HepG2 (cell line): ENCODE measurements around the gene SEBOX. TPM values are rescaled to one million over a fixed set of nuclear protein-coding genes. Genes with fewer than 3 reads are reported as not detected.

ENCODE experiments used
- ATAC-seq: fragments of 200-7000 bp; cut with Tn5 transposase; 3 replicates; pipeline ENCODE4 v1.9.1; 2020; ENCODE audit warnings: mild to moderate bottlenecking, moderate library complexity
- BruUV-seq: library from RNA; stranded (reverse); fragments of 400-500 nt; replicated peaks from 2 replicates; lab custom pipeline; 2021; lab: Mats Ljungman, UMichigan
- CTCF ChIA-PET: fragments of 300-600 bp; formaldehyde crosslinking; extraction: SDS; loops from one replicate; lab custom pipeline; 2021; ENCODE audit warnings: low total read pairs, inconsistent platforms, low intra/inter-chr PET ratio; lab: Yijun Ruan, JAX
- POLR2A ChIA-PET: fragments of 350-600 bp; sonication (Branson Sonifier 250); formaldehyde crosslinking; loops from one replicate; lab custom pipeline; 2020; ENCODE audit warnings: antibody characterized with exemption, inconsistent platforms; lab: Yijun Ruan, JAX
- DNase-seq: peaks from one replicate; pipeline ENCODE4 v3.0.0-alpha.2; 2015; ENCODE audit warnings: low spot score
- FAIRE-seq: peaks from 3 replicates; lab custom pipeline; 2011; peaks lifted over from hg19 to GRCh38; lab: Jason Lieb, UNC
- H2AFZ ChIP-seq: one replicate; pipeline ENCODE4 v1.6.1; 2011; ENCODE audit warnings: low read length, inconsistent platforms
- H3K27ac ChIP-seq: fragments of 300-600 bp; 3 replicates; pipeline ENCODE4 v1.8.0; 2011; ENCODE audit warnings: mixed run types, mild to moderate bottlenecking, mixed read lengths, low read length, inconsistent platforms; ENCODE audit not compliant: insufficient read depth; ENCODE audit errors: extremely low read length
- H3K27me3 ChIP-seq, 2 experiments: fragments of 200-600 bp in 1 of 2; 2 replicates in 1 of 2; 3 replicates in 1 of 2; pipeline versions ENCODE4 v1.6.0 to v1.8.0; 2011; ENCODE audit warnings: low read length in 2 of 2, mild to moderate bottlenecking in 2 of 2, moderate library complexity in 2 of 2, inconsistent platforms in 1 of 2; ENCODE audit not compliant: insufficient read depth in 2 of 2, control insufficient read depth in 1 of 2
- H3K36me3 ChIP-seq, 2 experiments: fragments of 200-600 bp in 1 of 2; replicated peaks in 1 of 2; 2 replicates in 1 of 2; 3 replicates in 1 of 2; pipeline versions ENCODE4 v1.5.1 to v1.8.0; 2011; ENCODE audit warnings: low read length in 2 of 2, inconsistent platforms in 1 of 2; ENCODE audit not compliant: insufficient read depth in 2 of 2, control insufficient read depth in 1 of 2
- H3K4me1 ChIP-seq: 2 replicates; pipeline ENCODE4 v1.5.1; 2012; ENCODE audit warnings: low read length, inconsistent platforms; ENCODE audit not compliant: insufficient read depth
- H3K4me2 ChIP-seq: 2 replicates; pipeline ENCODE4 v1.6.0; 2011; ENCODE audit warnings: low read depth, low read length, inconsistent platforms
- H3K4me3 ChIP-seq, 3 experiments: fragments of 200-600 bp in 1 of 3; sonication (generic), shearing (Covaris generic) in 1 of 3; replicated peaks in 1 of 3; 2 replicates each; pipeline ENCODE4 v1.5.1; 2011 to 2016; ENCODE audit warnings: low read length in 3 of 3, inconsistent platforms in 2 of 3, low read depth in 2 of 3, mild to moderate bottlenecking in 2 of 3, control low read depth in 1 of 3, mixed read lengths in 1 of 3; ENCODE audit not compliant: insufficient read depth in 1 of 3
- H3K79me2 ChIP-seq: one replicate; pipeline ENCODE4 v1.6.1; 2011; ENCODE audit warnings: low read length, inconsistent platforms; ENCODE audit not compliant: insufficient read depth
- H3K9ac ChIP-seq: 2 replicates; pipeline ENCODE4 v1.6.0; 2011; ENCODE audit warnings: mild to moderate bottlenecking, low read depth, low read length, inconsistent platforms; ENCODE audit not compliant: insufficient read depth
- H3K9me3 ChIP-seq: 2 replicates; pipeline ENCODE4 v1.5.1; 2012; ENCODE audit warnings: mild to moderate bottlenecking, low read length
- H4K20me1 ChIP-seq: 2 replicates; pipeline ENCODE4 v1.6.0; 2011; ENCODE audit warnings: inconsistent platforms, mild to moderate bottlenecking, low read length, moderate library complexity; ENCODE audit not compliant: insufficient read depth
- CAMTA2 ChIP-seq: sonication (generic); formaldehyde crosslinking; IDR thresholded peaks from 2 replicates; pipeline ENCODE4 v1.4.0; 2020; ENCODE audit warnings: mild to moderate bottlenecking, missing genetic modification reagents, borderline replicate concordance
- IKZF5 ChIP-seq: IDR thresholded peaks from 2 replicates; pipeline ENCODE4 v1.6.1; 2018; ENCODE audit warnings: missing genetic modification reagents, mild to moderate bottlenecking, missing compliant biosample characterization
- PHF20 ChIP-seq: sonication (generic); formaldehyde crosslinking; IDR thresholded peaks from 2 replicates; pipeline ENCODE4 v1.5.0; 2020; ENCODE audit warnings: mild to moderate bottlenecking, missing genetic modification reagents
- SETDB1 ChIP-seq: sonication (generic); formaldehyde crosslinking; IDR thresholded peaks from 2 replicates; pipeline ENCODE4 v1.5.1; 2020; ENCODE audit warnings: missing genetic modification reagents, mild to moderate bottlenecking, borderline replicate concordance
- SMC3 ChIP-seq: IDR thresholded peaks from 2 replicates; pipeline ENCODE4 v1.6.1; 2011; ENCODE audit warnings: low read length, improper control_type of control experiment
- TBP ChIP-seq: sonication (generic); formaldehyde crosslinking; IDR thresholded peaks from 2 replicates; pipeline ENCODE4 v1.5.0; 2020; ENCODE audit warnings: missing genetic modification reagents
- TEF ChIP-seq: sonication (generic); formaldehyde crosslinking; IDR thresholded peaks from 2 replicates; pipeline ENCODE4 v1.5.0; 2020; ENCODE audit warnings: missing genetic modification reagents
- TFAP4 ChIP-seq: sonication (generic); IDR thresholded peaks from 2 replicates; pipeline ENCODE4 v1.6.1; 2016; ENCODE audit warnings: low read depth, borderline replicate concordance
- THAP7 ChIP-seq: sonication (generic); formaldehyde crosslinking; IDR thresholded peaks from 2 replicates; pipeline ENCODE4 v1.8.1; 2023; ENCODE audit warnings: mild to moderate bottlenecking, missing genetic modification reagents
- ZC3H13 ChIP-seq: sonication (generic); formaldehyde crosslinking; IDR thresholded peaks from 2 replicates; pipeline ENCODE4 v1.8.1; 2023; ENCODE audit warnings: mild to moderate bottlenecking, missing genetic modification reagents, moderate library complexity
- ZNF280B ChIP-seq: sonication (generic); formaldehyde crosslinking; IDR thresholded peaks from 2 replicates; pipeline ENCODE4 v1.5.0; 2020; ENCODE audit warnings: missing genetic modification reagents, mild to moderate bottlenecking, borderline replicate concordance
- ZNF512 ChIP-seq: sonication (generic); formaldehyde crosslinking; IDR thresholded peaks from 2 replicates; pipeline ENCODE4 v1.4.0; 2020; ENCODE audit warnings: mild to moderate bottlenecking, missing genetic modification reagents
- ZNF574 ChIP-seq: sonication (generic); formaldehyde crosslinking; IDR thresholded peaks from 2 replicates; pipeline ENCODE4 v1.4.0; 2020; ENCODE audit warnings: missing genetic modification reagents
- ZNF674 ChIP-seq: sonication (generic); formaldehyde crosslinking; IDR thresholded peaks from 2 replicates; pipeline ENCODE4 v1.5.0; 2020; ENCODE audit warnings: low read depth, mild to moderate bottlenecking, missing genetic modification reagents
- WGBS: methylation state at CpG from one replicate; pipeline ENCODE4 v1.1.6; 2017; ENCODE audit warnings: low lambda C conversion rate; 5-methylcytosine and 5-hydroxymethylcytosine counted together
- in situ Hi-C: cut with HindIII; loops from 2 replicates; pipeline ENCODE4 v1.10.0; 2017; ENCODE audit warnings: low pct_unique_long_range_greater_than_20kb; ENCODE audit not compliant: extremely low pct_ligation_motif_present
- intact Hi-C: fragments of 100-400 bp; cut with micrococcal nuclease; formaldehyde crosslinking; loops from one replicate; pipeline ENCODE4 v1.10.0; 2022; ENCODE audit not compliant: unreplicated experiment
- polyA plus RNA-seq, 8 experiments: library from polyadenylated mRNA; depleted of rRNA in 3 of 8; stranded (reverse) in 7 of 8; unstranded in 1 of 8; fragments of >200 nt; fragmentation: Illumina TruSeq in 4 of 8; extraction: Trizol in 4 of 8; gene quantifications; 2 replicates each; pipeline versions ENCODE4 v1.2.1 to v1.2.3, GENCODE V29; 2011 to 2016; ENCODE audit warnings: low read depth in 4 of 8, missing spikeins in 1 of 8, mixed read lengths in 1 of 8; ENCODE audit not compliant: insufficient read depth in 1 of 8
- total RNA-seq, 5 experiments: library from RNA; depleted of rRNA; stranded (reverse); fragments of >200 nt; fragmentation: Illumina TruSeq; extraction: Trizol; gene quantifications; 2 replicates each; pipeline ENCODE4 v1.2.3, GENCODE V29; 2016; ENCODE audit warnings: low read depth in 1 of 5

SEBOX gene
- total and polyA plus RNA-seq, 2 of the 13 experiments (the other 11 are each of a cell fraction or from before 2014, with no cell fraction given), result not detected

GRCh38 chr17:28390141-28390540, 25.1 kb upstream of the SEBOX start:
- Histone ChIP-seq H3K9ac (no peak overlapping the region), H2AFZ (no peak overlapping the region), H3K36me3 (no peaks in the 10 kb centered on the region), H3K9me3 (no peaks in the 10 kb centered on the region), H3K27ac (no peak overlapping the region), H3K79me2 (no peaks in the 10 kb centered on the region), H3K4me1 (no peaks in the 10 kb centered on the region), H4K20me1 (no peaks in the 10 kb centered on the region), H3K27me3 (no peaks in the 10 kb centered on the region), H3K4me2 (no peak overlapping the region), H3K4me3 (no peak overlapping the region)
- no peak for DNase-seq
- 96% methylated on average over 1 of the region's 1 CpG for WGBS
- intact Hi-C loops (no loop called here), in situ Hi-C loops (no loop called here)
- POLR2A ChIA-PET, result no interaction called here
- CTCF ChIA-PET, result no interaction called here
- no peak for FAIRE-seq
- no TSS peak for BruUV-seq
- ATAC-seq, result no peak
- TF ChIP-seq CAMTA2 (CRISPR knock-in tag), result no peak
- no peak for TF ChIP-seq ZNF674 (CRISPR knock-in tag)
- no peak for TF ChIP-seq TEF
- no peak for TF ChIP-seq THAP7 (CRISPR knock-in tag)
- TF ChIP-seq ZC3H13 (CRISPR knock-in tag), result no peak
- TF ChIP-seq ZNF574 (CRISPR knock-in tag), result no peak
- TF ChIP-seq SETDB1 (CRISPR knock-in tag), result no peak
- no peak for TF ChIP-seq ZNF512 (CRISPR knock-in tag)
- no peak for TF ChIP-seq SMC3
- TF ChIP-seq TBP (CRISPR knock-in tag), result no peak
- TF ChIP-seq PHF20 (CRISPR knock-in tag), result no peak
- TF ChIP-seq TFAP4, result no peak
- TF ChIP-seq IKZF5, result no peak
- no peak for TF ChIP-seq ZNF280B
